Kasumi-1 (cell line): ENCODE results near the gene ZNF431.
"Not testable (repeated sequence)": the region's sequence is repeated elsewhere in the genome, so short reads cannot be mapped to it uniquely, and the experiment has no call there.

Experiments used
- DNase-seq, 2 experiments: peaks; one replicate each; lab custom pipeline; 2025; lab: John Stamatoyannopoulos, UW

Gene ZNF431

GRCh38 chr19:21147540-21147939, 5.7 kb downstream of the ZNF431 start:
- DNase-seq, result no peak

GRCh38 chr19:21148681-21149080, 6.8 kb downstream of the ZNF431 start:
- DNase-seq, result no peak

- no peak for DNase-seq
Measured at GRCh38 chr19:21149877-21150276, 8.0 kb downstream of the ZNF431 start.

- DNase-seq, result no peak
Measured at GRCh38 chr19:21151460-21151859, 9.6 kb downstream of the ZNF431 start.

- DNase-seq, result no peak
Measured at GRCh38 chr19:21158523-21159135, 16.8 kb downstream of the ZNF431 start.

- no peak for DNase-seq
Measured at GRCh38 chr19:21164541-21164940, 22.7 kb downstream of the ZNF431 start.

- no peak for DNase-seq
Measured at GRCh38 chr19:21166436-21166835, 24.6 kb downstream of the ZNF431 start.

GRCh38 chr19:21197590-21198295, 55.9 kb downstream of the ZNF431 start:
- DNase-seq, result peak in 1 of 2 experiments; percentile 11

GRCh38 chr19:21202865-21203494, 61.1 kb downstream of the ZNF431 start:
- DNase-seq, result peak; percentile 9 to 34

- no peak for DNase-seq
Measured at GRCh38 chr19:21210037-21210621, 68.3 kb downstream of the ZNF431 start.

GRCh38 chr19:21221693-21222092, 79.9 kb downstream of the ZNF431 start:
- no peak for DNase-seq

- DNase-seq, result not testable (repeated sequence)
Measured at GRCh38 chr19:21229938-21230337, 88.1 kb downstream of the ZNF431 start.

- DNase-seq, result no peak
Measured at GRCh38 chr19:21233691-21234090, 91.9 kb downstream of the ZNF431 start.

GRCh38 chr19:21236751-21237150, 94.9 kb downstream of the ZNF431 start:
- DNase-seq, result not testable (repeated sequence)

GRCh38 chr19:21238670-21239069, 96.8 kb downstream of the ZNF431 start:
- no peak for DNase-seq
